A673 (cell line): ENCODE data around the gene RASIP1.

ENCODE experiments used
- CTCF ChIP-seq: fragments of 300-800, 200-600 bp; sonication (generic); conservative IDR thresholded peaks from 2 replicates; pipeline ENCODE4 v1.5.1; 2017; ENCODE audit warnings: low read depth, mild to moderate bottlenecking, antibody characterized with exemption, low read length, moderate library complexity, mixed read lengths
- EZH2 ChIP-seq: fragments of 200-600 bp; sonication (generic); IDR thresholded peaks from 2 replicates; pipeline ENCODE4 v1.6.1; 2017; ENCODE audit warnings: borderline replicate concordance, low read depth, mild to moderate bottlenecking, mixed read lengths, antibody characterized with exemption, low read length; ENCODE audit not compliant: poor library complexity, severe bottlenecking

GRCh38 chr19:48713041-48713863, 27.2 kb downstream of the RASIP1 start:
- TF ChIP-seq CTCF (no peak), EZH2 (no peak)
